Activated CD8-positive, alpha-beta memory T cell treated with anti-CD3 and anti-CD28 coated beads, Interleukin-2, amount 50 U/mL, for 4 hours (primary cell): Measurements from ENCODE around the gene ELF2.
A peak's percentile ranks its signal among the peaks of the same experiment; 100 is the strongest.
"Not testable (repeated sequence)": the region's sequence is repeated elsewhere in the genome, so short reads cannot be mapped to it uniquely, and the experiment has no call there.

Experiments used
- DNase-seq: peaks from one replicate; pipeline ENCODE4 v3.0.0-alpha.2; 2020

Gene ELF2

GRCh38 chr4:139060591-139060990, 116.4 kb downstream of the ELF2 start:
- no peak for DNase-seq

GRCh38 chr4:139059026-139059425, 118.0 kb downstream of the ELF2 start:
- not testable (repeated sequence) for DNase-seq

GRCh38 chr4:139054791-139055505, 122.1 kb downstream of the ELF2 start:
- no peak for DNase-seq

DNA sequence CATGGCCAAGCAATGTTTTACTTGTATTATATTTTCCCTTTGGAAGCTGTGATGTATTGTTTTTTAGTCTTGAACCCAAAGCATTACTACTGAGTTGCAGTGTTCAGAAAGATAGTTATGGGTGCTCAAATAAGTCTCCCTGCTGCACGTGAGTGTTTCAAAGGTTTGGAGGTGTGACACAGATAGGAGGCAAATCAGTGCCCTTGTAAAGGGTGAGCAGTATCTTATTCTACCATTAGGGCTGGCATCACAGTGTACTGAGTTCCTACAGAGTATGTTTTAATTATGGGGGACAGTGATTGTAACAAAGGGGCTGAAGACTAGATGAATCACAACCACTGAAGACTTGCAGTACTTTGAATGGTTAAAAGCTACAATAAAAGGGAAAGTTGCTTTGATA, 123.1 kb downstream of the ELF2 start:
- DNase-seq = no peak

DNA sequence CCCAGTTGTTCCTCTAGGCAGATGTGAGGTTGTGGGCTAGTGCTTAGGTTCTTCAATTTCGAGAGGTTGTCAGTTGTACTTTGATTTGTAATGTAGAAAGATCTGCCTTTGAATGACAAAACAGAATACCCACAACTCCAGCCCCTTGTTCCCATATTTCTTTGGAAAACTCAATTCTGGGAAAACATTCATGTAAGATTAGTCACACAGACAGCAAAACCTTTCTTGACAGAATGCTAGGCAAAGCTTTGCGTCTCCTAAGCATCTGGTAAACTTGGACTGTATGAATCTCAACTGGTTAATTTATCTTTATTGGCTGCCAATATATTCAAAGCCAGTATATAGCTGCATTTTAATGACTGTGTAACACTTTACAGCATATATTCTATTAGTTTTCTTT, 126.6 kb downstream of the ELF2 start:
- no peak for DNase-seq

GRCh38 chr4:139048026-139048425, 129.0 kb downstream of the ELF2 start:
- no peak for DNase-seq

- no peak for DNase-seq
Observed at GRCh38 chr4:139044291-139044690, 132.7 kb downstream of the ELF2 start.

- DNase-seq = no peak
Observed at GRCh38 chr4:139042981-139043460, 134.0 kb downstream of the ELF2 start.

GRCh38 chr4:139038874-139039443, 138.1 kb downstream of the ELF2 start:
- no peak for DNase-seq

DNA sequence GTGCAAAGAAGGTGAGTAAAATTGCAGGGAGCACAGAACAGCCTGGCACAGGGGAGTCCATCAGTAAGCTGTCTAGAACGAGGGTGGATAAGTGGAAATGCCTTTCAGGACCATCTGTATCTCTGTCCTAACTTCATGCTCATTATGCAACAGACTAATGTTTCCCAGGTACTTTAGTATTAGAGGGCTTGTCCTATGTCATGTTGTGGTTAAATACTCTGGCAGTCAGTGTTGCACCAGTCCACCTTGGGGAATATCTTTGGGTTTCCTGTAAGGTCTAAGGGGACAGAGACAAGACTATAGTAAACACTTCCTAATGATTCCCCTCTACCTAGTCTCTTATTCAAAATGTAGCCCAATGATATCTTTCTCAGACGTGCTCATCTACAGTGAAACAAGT, 140.1 kb downstream of the ELF2 start:
- DNase-seq = no peak

DNA sequence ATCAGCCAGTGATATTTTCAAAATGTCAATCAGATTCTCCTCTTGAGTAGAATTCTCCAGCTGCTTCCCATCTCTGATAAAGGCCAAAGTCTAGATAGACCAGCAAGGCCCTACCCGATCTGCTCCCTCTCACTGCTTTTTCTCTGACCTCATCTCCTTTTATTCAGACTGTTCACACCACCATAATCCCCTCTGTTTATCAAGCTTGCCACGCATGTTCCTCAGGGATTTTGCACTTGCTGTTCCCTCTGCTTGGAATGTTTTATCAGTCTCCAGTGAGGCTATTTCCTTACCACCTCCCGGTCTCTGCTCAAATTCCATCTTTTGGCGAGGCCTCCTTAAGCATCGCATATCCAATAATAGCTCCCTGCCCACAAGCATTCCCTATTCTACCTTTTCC, 141.4 kb downstream of the ELF2 start:
- no peak for DNase-seq

DNA sequence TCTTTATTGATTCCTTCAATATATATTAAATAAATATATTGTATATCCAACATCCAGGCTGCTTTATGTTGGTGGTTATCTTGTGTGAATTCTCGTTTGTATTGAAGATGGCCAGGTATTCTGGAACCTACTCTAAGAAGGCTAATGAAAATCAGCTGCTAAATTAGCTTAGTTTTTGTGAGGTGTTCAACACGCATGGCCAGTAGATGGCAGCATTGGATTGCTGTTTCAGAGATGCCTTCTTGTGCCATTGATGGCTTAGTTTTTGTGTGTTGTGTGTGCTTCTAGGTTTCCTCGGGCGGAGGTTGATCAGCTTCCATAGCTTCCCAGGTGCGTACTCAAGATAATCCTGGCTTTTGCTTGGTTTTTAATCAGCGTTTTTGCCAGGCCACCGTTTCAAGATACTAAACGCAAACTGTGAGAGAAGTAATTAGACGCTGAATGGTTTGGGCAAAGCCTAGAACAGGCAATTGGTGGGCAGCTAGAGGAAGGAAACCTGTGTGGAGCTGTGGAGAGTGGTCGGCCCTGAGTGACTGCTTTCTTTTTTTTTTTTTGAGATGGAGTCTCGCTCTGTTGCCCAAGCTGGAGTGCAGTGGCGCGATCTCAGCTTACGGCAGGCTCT, 146.3 kb downstream of the ELF2 start:
- DNase-seq = peak; percentile 66

DNA sequence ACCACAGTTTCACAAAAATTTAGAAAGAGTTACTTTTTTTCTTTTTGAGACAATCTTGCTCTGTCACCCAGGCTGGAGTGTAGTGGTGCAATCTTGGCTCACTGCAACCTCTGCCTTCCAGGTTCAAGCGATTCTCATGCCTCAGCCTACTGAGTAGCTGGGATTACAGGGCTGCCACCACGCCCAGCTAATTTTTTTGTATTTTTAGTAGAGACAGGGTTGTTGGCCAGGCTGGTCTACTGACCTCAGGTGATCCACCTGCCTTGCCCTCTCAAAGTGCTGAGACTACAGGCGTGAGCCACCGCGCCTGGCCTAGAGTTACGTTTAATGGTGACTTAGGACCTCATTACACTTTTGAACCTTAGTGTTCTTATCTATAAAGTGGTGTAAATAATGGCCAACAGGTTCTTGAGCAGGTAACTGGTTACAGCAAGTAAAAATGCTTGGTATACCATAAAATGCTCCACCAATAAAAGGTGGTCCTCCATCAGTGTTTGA, 147.1 kb downstream of the ELF2 start:
- DNase-seq = not testable (repeated sequence)

- no peak for DNase-seq
Observed at GRCh38 chr4:139028191-139028661, 148.8 kb downstream of the ELF2 start.

- no peak for DNase-seq
Observed at GRCh38 chr4:139027776-139028175, 149.2 kb downstream of the ELF2 start.

- DNase-seq = no peak
Observed at GRCh38 chr4:139025841-139026240, 151.2 kb downstream of the ELF2 start.

DNA sequence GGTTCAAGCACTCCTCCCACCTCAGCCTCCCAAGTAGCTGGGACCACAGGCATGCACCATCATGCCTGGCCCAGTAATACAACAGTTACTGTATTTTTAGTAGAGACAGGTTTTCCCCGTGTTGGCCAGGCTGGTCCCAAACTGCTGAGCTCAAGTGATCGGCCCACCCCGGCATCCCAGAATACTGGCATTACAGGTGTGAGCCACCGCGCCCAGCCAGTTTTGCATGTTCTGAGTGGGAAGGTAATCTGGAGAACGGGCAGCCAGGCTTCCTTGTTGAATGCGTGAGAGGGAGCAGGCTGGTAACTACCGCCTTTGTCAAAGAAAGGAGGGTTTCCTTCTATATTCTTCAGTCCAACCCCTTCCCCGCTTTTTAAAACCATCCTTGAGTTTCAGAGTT, 152.3 kb downstream of the ELF2 start:
- DNase-seq = no peak

GRCh38 chr4:139022835-139023234, 154.2 kb downstream of the ELF2 start:
- DNase-seq = no peak

DNA sequence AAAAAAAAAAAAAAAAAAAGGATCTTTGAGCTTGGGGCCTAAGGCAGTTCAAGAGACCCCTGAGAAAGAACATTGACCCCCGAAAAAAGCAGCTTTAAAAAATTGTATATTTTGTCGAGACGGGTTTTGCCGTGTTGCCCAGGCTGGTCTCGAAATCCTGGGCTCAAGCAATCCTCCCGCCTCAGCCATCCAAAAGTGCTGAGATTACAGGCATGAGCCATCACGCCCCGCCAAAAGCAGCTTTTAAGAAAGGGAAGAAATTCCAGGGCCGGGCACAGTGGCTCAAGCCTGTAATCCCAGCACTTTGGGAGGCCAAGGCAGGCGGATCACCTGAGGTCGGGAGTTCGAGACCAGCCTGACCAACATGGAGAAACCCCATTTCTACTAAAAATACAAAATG, 155.9 kb downstream of the ELF2 start:
- DNase-seq = not testable (repeated sequence)

DNA sequence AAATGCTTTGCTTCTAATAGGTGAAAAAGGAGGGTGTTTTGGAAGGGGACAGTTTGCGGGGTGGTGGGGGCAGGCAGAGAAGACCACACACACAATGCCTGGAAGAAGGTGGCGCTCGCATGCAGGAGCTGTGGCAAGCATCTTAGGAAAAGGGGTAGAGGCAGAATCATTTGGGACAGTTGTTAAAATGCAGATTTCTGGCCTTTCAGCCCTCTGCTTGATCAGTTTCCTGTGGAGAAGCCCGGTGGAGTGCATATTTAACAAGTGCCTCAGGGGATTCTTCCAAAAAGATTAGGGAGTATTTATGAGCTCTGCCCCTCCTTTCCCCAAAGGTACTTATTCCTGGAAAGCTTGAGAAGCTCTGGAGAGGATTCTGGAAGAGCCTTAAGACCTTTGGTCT, 156.6 kb downstream of the ELF2 start:
- no peak for DNase-seq

GRCh38 chr4:139018971-139019758, 157.9 kb downstream of the ELF2 start:
- no peak for DNase-seq

DNA sequence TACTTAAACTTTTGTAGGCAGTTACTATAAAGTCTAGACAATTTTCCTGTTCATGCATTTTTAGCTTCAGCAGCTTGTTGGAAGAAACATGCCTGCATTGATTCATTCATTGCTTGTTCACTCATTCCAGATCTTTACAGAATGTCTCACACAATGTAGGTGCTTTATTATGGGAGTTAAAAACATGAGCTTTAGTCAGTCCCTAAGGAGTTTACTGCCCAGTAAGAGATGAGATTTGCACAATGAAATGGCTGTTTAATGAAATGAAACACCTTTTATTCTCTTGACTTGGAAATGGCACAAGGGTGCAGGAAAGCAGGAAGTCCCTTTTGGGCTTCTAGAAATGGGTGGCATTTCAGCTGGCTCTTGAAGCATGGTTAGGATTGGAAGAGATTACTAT, 158.5 kb downstream of the ELF2 start:
- DNase-seq = no peak

- no peak for DNase-seq
Observed at GRCh38 chr4:139017861-139018260, 159.2 kb downstream of the ELF2 start.
